NT2/D1 (cell line): Measurements from ENCODE around the gene TMPRSS2.

ENCODE experiments used
- SUZ12 ChIP-seq: IDR thresholded peaks from 2 replicates; pipeline ENCODE4 v1.6.1; 2011; ENCODE audit not compliant: insufficient read length, insufficient read depth; ENCODE audit errors: extremely low read depth
- YY1 ChIP-seq: IDR thresholded peaks from 2 replicates; pipeline ENCODE4 v1.6.1; 2011; ENCODE audit not compliant: insufficient read length, insufficient read depth
- ZNF274 ChIP-seq: IDR thresholded peaks from 2 replicates; pipeline ENCODE4 v1.6.1; 2011; ENCODE audit warnings: mild to moderate bottlenecking, low read depth, low read length

DNA sequence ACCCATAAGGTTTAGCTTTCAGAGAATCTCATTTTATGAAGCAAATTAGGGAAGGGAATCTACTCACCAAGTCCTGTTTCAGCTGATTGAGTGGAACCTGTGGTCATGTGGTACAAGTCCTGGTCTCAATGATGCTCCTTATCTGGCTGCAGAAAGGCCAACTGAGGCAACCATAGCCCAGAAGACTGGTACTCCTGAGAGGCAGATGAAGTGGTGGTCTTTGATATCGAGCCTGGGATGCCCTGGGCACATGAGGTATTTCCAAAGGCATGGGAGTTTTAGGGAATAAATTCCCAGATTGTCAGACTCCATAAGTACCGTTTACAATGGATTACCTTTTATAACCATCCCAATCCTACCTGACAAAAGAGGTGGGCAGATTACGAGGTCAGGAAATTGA lies 78.7 kb downstream of the TMPRSS2 start:
- no peak for TF ChIP-seq ZNF274
- no peak for TF ChIP-seq YY1
- TF ChIP-seq SUZ12: no peak
